Stimulated activated effector memory CD8-positive, alpha-beta T cell treated with anti-CD3 and anti-CD28 coated beads, Interleukin-12 subunit alpha, Interleukin-12 subunit beta, amount 100 ng/mL, for 72 hours (primary cell): Measurements from ENCODE around the gene SGPP2.

Experiments used
- ATAC-seq: fragments of 150-1000 bp; cut with Tn5 transposase; 2 replicates; pipeline ENCODE4 v1.10.0; 2021
- DNase-seq, 2 donors: peaks; one replicate each; pipeline ENCODE4 v3.0.0; 2021 to 2022; ENCODE audit warnings: low spot score in 2 of 2
- H3K27ac Mint-ChIP-seq: one replicate; pipeline ENCODE4 v1.8.0; 2022; ENCODE audit warnings: mild to moderate bottlenecking, mixed read lengths
- H3K36me3 Mint-ChIP-seq: one replicate; pipeline ENCODE4 v1.8.0; 2022; ENCODE audit warnings: mild to moderate bottlenecking, mixed read lengths
- H3K4me1 Mint-ChIP-seq: one replicate; pipeline ENCODE4 v1.8.0; 2022; ENCODE audit warnings: mixed read lengths
- H3K4me3 Mint-ChIP-seq: one replicate; pipeline ENCODE4 v1.8.0; 2022; ENCODE audit warnings: mild to moderate bottlenecking, mixed read lengths
- H3K9me3 Mint-ChIP-seq: one replicate; pipeline ENCODE4 v1.8.0; 2022; ENCODE audit warnings: mixed read lengths

Gene SGPP2

DNA sequence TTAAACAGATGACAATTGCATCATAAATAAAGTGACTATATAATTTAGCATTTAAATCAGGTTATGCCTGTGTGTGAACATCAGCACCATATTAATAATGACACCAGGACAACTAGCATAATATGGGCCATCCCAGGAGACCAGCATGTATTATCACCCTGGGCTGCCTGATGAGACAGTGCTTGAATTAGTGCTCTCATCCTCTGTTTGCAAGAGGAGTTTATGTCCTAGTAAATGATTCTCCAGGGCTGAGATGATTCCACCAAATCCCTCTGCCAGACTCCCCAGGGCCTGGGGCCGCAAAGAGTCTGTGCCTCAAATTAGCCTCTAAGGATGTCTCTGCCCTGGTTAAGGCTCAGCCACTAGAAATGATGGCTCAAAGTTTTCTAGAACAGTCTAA lies 97.7 kb downstream of the SGPP2 start:
- Mint-ChIP-seq H3K27ac (no peak overlapping the region), H3K4me1 (peaks cover 6% of the 10 kb centered on the region), H3K36me3 (no peaks in the 10 kb centered on the region), H3K9me3 (no peaks in the 10 kb centered on the region), H3K4me3 (no peak overlapping the region)
- DNase-seq = no peak
- ATAC-seq = no peak

DNA sequence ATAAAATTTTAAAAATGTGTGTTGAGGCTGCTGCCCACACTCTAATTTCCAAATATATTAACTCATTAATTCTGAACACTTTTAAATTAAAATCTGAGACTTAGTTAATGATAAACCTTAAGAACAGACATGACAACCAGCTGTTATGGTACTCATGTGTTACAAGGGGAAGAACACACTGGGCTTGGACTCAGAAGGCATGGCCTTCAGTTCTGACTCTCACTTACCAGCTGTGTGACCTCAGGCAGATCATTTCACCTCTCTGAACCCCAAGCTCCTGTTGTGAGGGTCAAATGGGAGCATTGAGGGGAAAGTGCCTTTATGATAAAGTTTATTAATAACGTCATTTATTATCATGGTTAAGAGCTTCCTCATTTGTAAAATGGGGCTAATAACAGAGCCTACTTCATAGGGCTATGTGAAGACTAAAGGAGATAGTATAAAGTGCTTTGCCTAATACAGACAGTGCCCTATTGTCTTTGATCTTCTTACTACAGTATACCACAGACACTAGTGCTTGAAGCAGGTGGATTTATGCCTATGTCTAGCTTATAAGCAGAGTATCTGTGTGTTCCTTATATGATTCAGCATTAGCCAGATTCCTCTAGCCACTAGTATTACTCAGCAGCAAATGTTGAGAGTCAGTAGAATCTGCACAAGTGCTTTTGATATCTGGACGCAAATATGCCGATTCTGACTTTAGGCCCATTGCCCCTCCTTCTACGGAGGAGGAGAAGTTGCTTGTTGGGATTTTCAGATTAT lies 99.6 kb downstream of the SGPP2 start:
- no peak overlapping the region for H3K27ac Mint-ChIP-seq
- H3K9me3 Mint-ChIP-seq = no peaks in the 10 kb centered on the region
- no peak for DNase-seq
- no peaks in the 10 kb centered on the region for H3K36me3 Mint-ChIP-seq
- H3K4me1 Mint-ChIP-seq = peaks cover 6% of the 10 kb centered on the region
- no peak for ATAC-seq
- H3K4me3 Mint-ChIP-seq = no peak overlapping the region

DNA sequence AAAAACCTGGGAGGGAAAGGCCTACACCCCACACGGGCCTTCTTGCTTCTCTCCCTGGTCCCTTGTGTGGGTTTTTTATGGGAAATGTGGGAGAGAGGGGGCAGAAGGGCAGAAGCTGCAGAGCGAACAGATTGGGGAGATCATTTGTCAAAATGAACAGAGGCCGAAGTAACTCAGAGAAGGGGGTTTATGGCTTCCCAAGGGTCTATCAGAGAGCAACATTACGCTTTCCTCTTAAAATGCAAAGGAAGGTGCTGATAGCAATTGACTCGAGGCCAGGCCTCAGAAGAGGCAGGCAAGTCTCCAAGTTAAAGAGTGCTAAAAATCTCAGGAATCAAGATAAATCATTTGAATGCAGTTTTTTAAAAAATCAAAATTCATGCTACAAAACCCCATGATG lies 101.5 kb downstream of the SGPP2 start:
- DNase-seq (no peak), ATAC-seq (no peak)
- H3K4me3 Mint-ChIP-seq = no peak overlapping the region
- no peak overlapping the region for H3K27ac Mint-ChIP-seq
- peaks cover 6% of the 10 kb centered on the region for H3K4me1 Mint-ChIP-seq
- no peaks in the 10 kb centered on the region for H3K36me3 Mint-ChIP-seq
- no peaks in the 10 kb centered on the region for H3K9me3 Mint-ChIP-seq

DNA sequence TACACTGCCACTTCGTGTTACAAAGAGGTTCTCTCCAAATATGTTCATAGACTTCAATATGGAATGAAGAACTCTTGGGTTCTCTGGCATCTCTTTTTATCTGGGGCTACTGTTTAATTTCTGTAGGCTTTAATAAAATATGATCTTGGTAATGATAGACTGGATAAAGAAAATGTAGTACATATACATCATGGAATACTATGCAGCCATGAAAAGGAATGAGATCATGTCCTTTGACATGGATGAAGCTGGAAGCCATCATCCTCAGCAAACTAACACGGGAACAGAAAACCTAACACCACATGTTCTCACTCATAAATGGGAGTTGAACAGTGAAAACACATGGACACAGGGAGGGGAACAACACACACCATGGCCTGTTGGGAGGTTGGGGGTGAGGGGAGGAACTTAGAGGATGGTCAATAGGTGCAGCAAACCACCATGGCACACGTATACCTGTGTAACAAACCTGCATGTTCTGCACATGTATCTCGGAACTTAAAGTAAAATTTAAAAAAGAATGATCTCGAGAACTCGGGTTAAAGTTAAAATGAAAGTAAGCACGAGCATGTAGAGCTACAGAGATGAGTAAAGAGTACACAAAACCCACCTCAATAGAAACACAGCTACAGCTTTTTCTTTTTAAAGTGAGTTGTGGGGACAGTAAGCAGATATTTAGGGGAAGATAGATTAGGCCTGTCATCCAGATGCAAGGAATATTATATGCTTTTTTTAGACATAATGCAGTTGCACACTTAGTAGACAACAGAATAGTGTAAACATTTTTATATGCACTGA lies 102.3 kb downstream of the SGPP2 start:
- Mint-ChIP-seq H3K4me3 (no peak overlapping the region), H3K27ac (no peak overlapping the region), H3K4me1 (peaks cover 6% of the 10 kb centered on the region), H3K9me3 (no peaks in the 10 kb centered on the region), H3K36me3 (no peaks in the 10 kb centered on the region)
- ATAC-seq (no peak), DNase-seq (no peak)

DNA sequence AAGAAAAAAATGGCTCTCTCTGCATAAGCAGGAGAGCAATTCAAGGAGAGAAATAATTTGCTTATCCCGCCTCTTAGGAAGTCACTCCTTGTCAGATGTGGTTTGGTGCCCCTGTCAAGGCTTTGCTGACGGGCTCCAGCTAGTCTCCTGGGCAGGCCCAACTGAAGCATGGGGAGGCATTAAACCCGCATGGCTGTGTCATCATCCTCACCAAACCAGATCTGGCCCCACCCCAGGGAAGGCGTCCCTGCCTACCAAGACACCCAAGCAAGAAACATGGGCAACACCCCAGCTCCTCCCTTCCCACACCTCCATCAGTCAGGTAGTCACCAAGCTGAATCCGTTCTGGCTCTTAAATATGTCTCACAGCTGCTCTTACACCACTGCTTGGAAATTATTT lies 108.0 kb downstream of the SGPP2 start:
- H3K4me1 Mint-ChIP-seq = no peaks in the 10 kb centered on the region
- peaks cover 5% of the 10 kb centered on the region for H3K36me3 Mint-ChIP-seq
- DNase-seq = no peak
- H3K9me3 Mint-ChIP-seq = no peaks in the 10 kb centered on the region
- no peak overlapping the region for H3K27ac Mint-ChIP-seq
- H3K4me3 Mint-ChIP-seq = no peak overlapping the region
- ATAC-seq = no peak

DNA sequence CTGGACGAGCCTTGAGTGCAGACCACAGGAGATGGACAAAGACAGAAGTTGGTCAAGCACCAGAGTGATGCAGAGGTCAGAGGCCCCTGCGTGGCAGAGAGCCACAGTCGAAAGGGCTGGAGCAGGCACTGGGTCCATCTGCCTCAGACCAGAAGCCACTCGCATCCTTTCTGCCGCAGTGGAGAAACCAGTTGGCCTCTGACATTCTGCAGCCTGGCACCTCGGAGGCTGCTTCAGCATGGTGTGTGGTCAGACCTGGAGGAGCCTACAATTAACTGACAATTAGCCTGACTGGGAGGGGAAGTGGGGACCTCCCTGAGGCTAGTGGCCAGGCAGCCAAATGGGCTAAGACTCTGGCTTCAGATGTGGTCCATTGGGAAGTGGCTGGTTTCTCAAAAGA lies 111.1 kb downstream of the SGPP2 start:
- no peak overlapping the region for H3K4me3 Mint-ChIP-seq
- H3K4me1 Mint-ChIP-seq = no peaks in the 10 kb centered on the region
- H3K9me3 Mint-ChIP-seq = no peaks in the 10 kb centered on the region
- ATAC-seq (no peak), DNase-seq (no peak)
- peaks cover 5% of the 10 kb centered on the region for H3K36me3 Mint-ChIP-seq
- H3K27ac Mint-ChIP-seq = no peak overlapping the region

DNA sequence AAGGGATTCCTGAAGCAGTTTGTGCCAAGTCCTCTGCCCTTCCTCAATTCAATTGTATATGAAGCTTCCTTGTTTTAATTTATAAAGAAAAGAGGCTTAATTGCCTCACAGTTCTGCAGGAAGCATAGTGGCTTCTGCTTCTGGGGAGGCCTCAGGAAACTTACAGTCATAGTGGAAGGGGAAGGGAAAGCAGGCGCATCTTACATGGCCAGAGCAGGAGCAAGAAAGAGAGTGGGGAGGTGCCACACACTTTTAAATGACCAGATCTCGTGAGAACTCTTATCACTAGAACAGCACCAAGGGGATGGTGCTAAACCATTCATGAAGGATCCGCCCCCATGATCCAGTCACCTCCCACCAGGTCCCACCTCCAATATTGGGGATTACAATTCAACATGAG lies 114.2 kb downstream of the SGPP2 start:
- Mint-ChIP-seq H3K36me3 (peaks cover 5% of the 10 kb centered on the region), H3K9me3 (no peaks in the 10 kb centered on the region), H3K4me1 (no peaks in the 10 kb centered on the region), H3K4me3 (no peak overlapping the region), H3K27ac (no peak overlapping the region)
- no peak for DNase-seq
- no peak for ATAC-seq

DNA sequence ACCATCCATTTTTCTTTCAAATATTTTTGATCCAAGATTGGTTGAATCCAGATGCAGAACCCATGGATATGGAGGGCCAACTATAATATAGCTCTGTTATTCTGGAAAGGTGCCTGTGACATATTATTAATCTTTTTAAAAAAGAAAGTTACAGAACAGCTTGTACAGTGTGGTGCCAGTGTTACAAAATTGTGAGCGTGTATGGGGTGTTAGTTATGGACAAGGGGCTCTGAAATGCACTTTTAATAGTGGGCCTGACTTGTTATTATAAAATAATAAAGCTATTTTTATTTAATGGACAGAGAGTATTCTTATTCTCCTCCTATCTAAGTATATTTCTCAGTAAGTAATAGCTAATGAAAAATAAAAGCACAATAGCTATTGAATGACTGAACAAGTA lies 120.3 kb downstream of the SGPP2 start:
- H3K4me3 Mint-ChIP-seq = no peak overlapping the region
- no peak overlapping the region for H3K27ac Mint-ChIP-seq
- no peaks in the 10 kb centered on the region for H3K36me3 Mint-ChIP-seq
- no peaks in the 10 kb centered on the region for H3K9me3 Mint-ChIP-seq
- no peak for ATAC-seq
- no peak for DNase-seq
- no peaks in the 10 kb centered on the region for H3K4me1 Mint-ChIP-seq

DNA sequence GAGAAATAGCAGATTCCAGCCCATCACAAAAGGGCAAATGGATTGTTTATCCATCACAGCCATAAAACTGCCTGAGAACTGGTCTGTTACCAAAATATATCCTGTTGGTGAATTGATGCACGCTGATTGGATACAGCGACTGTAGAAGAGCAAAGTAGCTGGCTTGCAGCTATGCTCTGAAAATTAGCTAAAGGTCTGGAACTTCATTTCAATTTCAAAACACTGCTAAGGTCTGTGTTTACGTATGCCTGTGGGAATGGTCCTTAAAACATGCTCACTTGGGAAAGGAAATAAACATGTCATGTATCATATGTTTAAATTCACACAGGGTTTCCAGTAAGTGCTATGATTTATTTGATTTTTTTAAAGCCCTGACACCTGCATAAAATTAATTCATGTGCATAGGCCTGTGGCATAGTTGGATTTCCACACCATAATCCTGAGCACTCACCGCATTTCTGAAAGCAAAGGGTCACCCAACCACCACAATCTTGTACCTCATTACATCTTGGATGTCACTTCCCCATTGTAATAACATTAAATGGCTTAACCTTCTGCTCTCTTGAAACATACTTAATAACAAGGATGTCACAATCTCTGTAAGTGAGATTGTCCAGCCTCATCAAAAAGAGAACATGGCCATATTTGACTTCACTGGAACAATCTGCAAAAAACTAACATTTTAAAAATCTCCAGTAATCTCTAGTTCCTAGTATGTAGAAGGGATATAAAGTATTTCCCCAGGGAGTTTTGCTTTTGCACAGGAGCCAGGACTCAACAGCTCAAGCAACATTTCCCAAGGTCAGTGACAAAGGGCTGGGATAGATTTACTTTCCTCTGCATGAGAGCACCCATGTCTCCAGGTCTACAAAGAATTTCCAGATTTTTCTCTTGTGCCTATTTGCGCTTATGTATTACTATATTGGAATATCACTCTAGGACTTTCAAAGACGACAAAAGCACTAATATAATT lies 121.8 kb downstream of the SGPP2 start:
- ATAC-seq = no peak
- Mint-ChIP-seq H3K4me1 (no peaks in the 10 kb centered on the region), H3K9me3 (no peaks in the 10 kb centered on the region), H3K36me3 (no peaks in the 10 kb centered on the region), H3K4me3 (no peak overlapping the region), H3K27ac (no peak overlapping the region)
- no peak for DNase-seq

DNA sequence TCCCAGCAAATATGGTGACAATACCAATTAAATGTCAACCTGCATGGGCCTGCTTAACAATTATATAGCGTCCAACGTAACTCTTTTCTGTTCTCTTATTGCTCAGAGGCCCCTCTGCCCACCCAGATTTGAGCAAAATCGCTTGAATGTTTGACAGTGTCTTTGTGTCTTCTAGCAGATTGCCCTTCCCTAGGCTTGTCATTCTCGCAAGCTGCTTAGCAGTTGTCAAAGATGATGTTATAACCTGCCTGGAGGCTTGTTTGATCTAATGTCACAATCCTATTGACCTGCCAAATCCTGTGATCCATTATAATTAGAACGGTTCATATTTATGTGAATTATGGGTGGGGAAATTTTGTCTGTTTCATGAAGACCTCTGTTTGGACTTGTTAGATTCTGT lies 122.7 kb downstream of the SGPP2 start:
- Mint-ChIP-seq H3K27ac (no peak overlapping the region), H3K4me3 (no peak overlapping the region), H3K4me1 (no peaks in the 10 kb centered on the region), H3K36me3 (no peaks in the 10 kb centered on the region), H3K9me3 (no peaks in the 10 kb centered on the region)
- no peak for DNase-seq
- ATAC-seq = no peak

DNA sequence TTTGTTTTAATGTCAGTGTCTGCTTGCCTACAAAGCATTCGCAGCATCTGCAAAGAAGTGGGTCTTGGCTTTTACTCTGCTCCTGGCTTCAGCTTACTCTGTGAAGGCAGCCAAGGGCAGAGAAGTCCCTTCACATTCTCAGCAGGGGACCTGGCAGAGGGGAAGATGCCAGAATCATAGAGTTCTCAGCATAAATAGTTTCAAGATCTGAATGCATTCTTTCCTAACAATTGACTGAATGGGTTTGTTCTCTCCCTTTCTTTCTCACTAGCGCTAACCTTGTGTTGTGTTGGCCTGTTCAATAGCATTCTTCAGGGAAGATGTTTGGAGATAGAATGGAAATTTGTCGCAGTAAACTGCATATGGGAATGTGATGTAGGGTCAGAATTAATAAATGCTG lies 124.6 kb downstream of the SGPP2 start:
- ATAC-seq = no peak
- no peaks in the 10 kb centered on the region for H3K4me1 Mint-ChIP-seq
- DNase-seq = no peak
- H3K4me3 Mint-ChIP-seq = no peak overlapping the region
- no peak overlapping the region for H3K27ac Mint-ChIP-seq
- no peaks in the 10 kb centered on the region for H3K9me3 Mint-ChIP-seq
- H3K36me3 Mint-ChIP-seq = no peaks in the 10 kb centered on the region

DNA sequence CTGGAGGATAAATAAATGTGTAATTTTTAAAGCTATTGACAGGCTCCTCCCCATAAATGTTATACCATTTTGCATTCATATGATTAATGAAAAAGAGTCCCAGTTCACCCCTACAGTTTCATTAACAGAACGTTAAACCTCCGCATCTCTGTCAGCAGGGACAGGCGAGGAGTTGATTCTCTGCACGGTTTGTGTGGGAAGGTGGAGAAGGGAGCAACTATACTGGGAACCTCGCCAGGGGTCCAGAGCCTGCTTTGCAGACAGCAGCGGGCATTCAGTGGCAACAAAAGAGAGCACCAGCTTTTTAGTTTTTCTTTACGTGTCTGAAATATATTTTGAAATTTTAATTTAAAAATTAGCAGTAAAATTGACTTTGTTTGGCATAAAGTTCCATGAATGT lies 130.2 kb downstream of the SGPP2 start:
- Mint-ChIP-seq H3K27ac (no peak overlapping the region), H3K9me3 (no peaks in the 10 kb centered on the region), H3K36me3 (no peaks in the 10 kb centered on the region), H3K4me1 (peaks cover 5% of the 10 kb centered on the region), H3K4me3 (no peak overlapping the region)
- DNase-seq = no peak
- no peak for ATAC-seq

DNA sequence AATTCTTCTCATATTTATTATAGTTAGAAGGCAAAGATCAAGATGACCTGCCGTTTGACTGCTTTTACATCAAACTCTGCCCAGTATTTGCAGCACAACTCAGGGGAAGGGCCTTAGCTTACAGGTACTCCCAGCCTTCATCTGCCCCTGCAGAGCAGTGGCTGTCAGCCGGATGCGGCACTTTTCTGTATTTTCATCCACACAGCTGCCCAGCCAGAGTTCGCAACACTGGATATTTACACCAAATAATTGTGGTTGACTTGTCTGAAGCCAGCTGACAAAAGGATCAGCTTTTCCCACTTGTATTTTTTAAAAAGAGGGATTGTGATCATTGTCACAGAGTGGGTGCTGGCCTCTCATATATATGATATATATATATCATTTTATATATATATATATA lies 136.8 kb downstream of the SGPP2 start:
- Mint-ChIP-seq H3K9me3 (no peaks in the 10 kb centered on the region), H3K4me3 (no peak overlapping the region), H3K4me1 (peaks cover 10% of the 10 kb centered on the region), H3K27ac (no peak overlapping the region), H3K36me3 (peaks cover 3% of the 10 kb centered on the region)
- no peak for DNase-seq
- no peak for ATAC-seq

DNA sequence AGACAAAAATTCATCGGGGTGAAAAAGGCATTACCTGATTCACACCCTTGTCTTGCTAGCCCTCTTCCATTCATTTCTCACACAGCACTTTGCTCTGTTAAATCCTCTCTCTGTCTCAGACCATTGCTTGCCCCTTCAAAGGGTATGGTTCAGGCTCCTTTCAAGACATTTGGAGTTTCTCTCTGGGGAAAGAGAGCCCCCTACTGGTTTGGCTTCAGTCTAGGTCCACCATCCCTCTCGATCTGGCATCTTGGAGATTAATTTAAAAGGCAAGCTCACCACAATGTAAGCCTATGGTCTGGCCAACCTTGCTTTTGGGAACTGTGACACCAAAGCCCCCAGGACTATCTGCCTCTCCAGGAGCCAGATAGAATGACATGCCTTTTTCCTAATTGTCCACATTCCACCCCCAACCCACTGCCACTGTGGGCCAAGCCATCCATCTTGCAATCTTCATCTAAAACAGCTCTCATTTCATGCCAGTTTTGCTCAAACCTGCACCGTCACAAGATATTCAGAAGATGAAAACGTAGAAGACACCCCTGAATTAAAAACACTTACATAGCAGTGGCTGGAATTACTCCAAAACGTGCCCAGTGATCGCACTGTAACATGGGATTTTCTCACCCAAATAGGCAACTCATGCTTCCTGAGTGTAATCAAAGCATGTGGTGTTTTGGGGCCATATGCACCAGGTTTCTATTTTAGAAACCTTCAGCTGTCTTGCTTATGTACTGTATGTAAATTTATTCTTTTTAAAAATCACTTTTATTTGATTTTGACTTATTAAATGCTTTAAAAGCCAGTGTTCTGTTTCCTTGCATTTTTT lies 137.7 kb downstream of the SGPP2 start:
- Mint-ChIP-seq H3K4me1 (peaks cover 7% of the 10 kb centered on the region), H3K4me3 (no peak overlapping the region), H3K9me3 (no peaks in the 10 kb centered on the region), H3K36me3 (peaks cover 12% of the 10 kb centered on the region), H3K27ac (no peak overlapping the region)
- peak; percentile 3 to 54 for DNase-seq
- peak; percentile 52 for ATAC-seq
